Endothelial cell of umbilical vein (primary cell): ENCODE data around the gene PRKAG2. TPM values are rescaled to one million over a fixed set of nuclear protein-coding genes. Genes with fewer than 3 reads are reported as not detected.
A peak's percentile ranks its signal among the peaks of the same experiment; 100 is the strongest.

Source experiments
- BruUV-seq: library from RNA; stranded (reverse); fragments of 400-500 nt; replicated peaks from 2 replicates; lab custom pipeline; 2021; lab: Mats Ljungman, UMichigan
- CTCF ChIA-PET: fragments of 300-600, 350-600 bp; sonication (Branson Sonifier 250); formaldehyde crosslinking; loops from one replicate; lab custom pipeline; 2021; ENCODE audit warnings: antibody characterized with exemption, inconsistent platforms; lab: Charles Lee
- POLR2A ChIA-PET: fragments of 300-600, 350-600 bp; sonication (Branson Sonifier 250); formaldehyde crosslinking; loops from one replicate; lab custom pipeline; 2021; ENCODE audit warnings: antibody characterized with exemption, inconsistent platforms; lab: Charles Lee
- DNase-seq: peaks from one replicate; pipeline ENCODE4 v3.0.0-alpha.2; 2011; ENCODE audit warnings: low read depth, low spot score
- FAIRE-seq: peaks from 2 replicates; lab custom pipeline; 2011; peaks lifted over from hg19 to GRCh38; lab: Jason Lieb, UNC
- H2AFZ ChIP-seq: 2 replicates; pipeline ENCODE4 v1.6.0; 2012; ENCODE audit warnings: low read depth, low read length, control low read depth, inconsistent platforms
- H3K27ac ChIP-seq: 2 replicates; pipeline ENCODE4 v1.5.1; 2011; ENCODE audit warnings: low read depth, mild to moderate bottlenecking, control low read depth, low read length, moderate library complexity; ENCODE audit not compliant: insufficient read depth
- H3K27me3 ChIP-seq, 2 experiments: 2 replicates each; pipeline versions ENCODE4 v1.6.0 to v1.6.1; 2011; ENCODE audit warnings: low read length in 2 of 2, mixed read lengths in 1 of 2; ENCODE audit not compliant: control insufficient read depth in 2 of 2, insufficient read depth in 2 of 2
- H3K36me3 ChIP-seq, 2 experiments: 2 replicates in 1 of 2; 3 replicates in 1 of 2; pipeline ENCODE4 v1.5.1; 2011; ENCODE audit warnings: low read length in 2 of 2, mild to moderate bottlenecking in 1 of 2, moderate library complexity in 1 of 2; ENCODE audit not compliant: control insufficient read depth in 2 of 2, insufficient read depth in 2 of 2; ENCODE audit errors: extremely low read depth in 1 of 2
- H3K4me1 ChIP-seq: 3 replicates; pipeline ENCODE4 v1.5.1; 2011; ENCODE audit warnings: mild to moderate bottlenecking, low read length; ENCODE audit not compliant: control insufficient read depth, insufficient read depth; ENCODE audit errors: extremely low read depth
- H3K4me2 ChIP-seq: 2 replicates; pipeline ENCODE4 v1.6.1; 2011; ENCODE audit warnings: low read length, control low read depth, mixed read lengths; ENCODE audit not compliant: insufficient read depth
- H3K4me3 ChIP-seq, 3 experiments: fragments of 200-600 bp in 1 of 3; sonication (generic), shearing (Covaris generic) in 1 of 3; replicated peaks in 1 of 3; 2 replicates each; pipeline ENCODE4 v1.5.1; 2011 to 2016; ENCODE audit warnings: control low read depth in 3 of 3, low read length in 3 of 3, mild to moderate bottlenecking in 2 of 3, inconsistent platforms in 1 of 3, low read depth in 1 of 3, moderate library complexity in 1 of 3; ENCODE audit not compliant: insufficient read depth in 1 of 3
- H3K79me2 ChIP-seq: 2 replicates; pipeline ENCODE4 v1.6.0; 2012; ENCODE audit warnings: low read length, inconsistent platforms; ENCODE audit not compliant: control insufficient read depth, insufficient read depth
- H3K9ac ChIP-seq: replicated peaks from 2 replicates; pipeline ENCODE3; 2011; ENCODE audit warnings: low read length, control low read depth; ENCODE audit not compliant: insufficient read depth; ENCODE audit errors: extremely low read depth
- H3K9me1 ChIP-seq: replicated peaks from 3 replicates; pipeline ENCODE4 v1.6.0; 2011; ENCODE audit warnings: mild to moderate bottlenecking, low read length; ENCODE audit not compliant: control insufficient read depth, insufficient read depth; ENCODE audit errors: extremely low read depth
- H3K9me3 ChIP-seq: replicated peaks from 2 replicates; pipeline ENCODE4 v1.5.1; 2012; ENCODE audit warnings: low read length, inconsistent platforms; ENCODE audit not compliant: control insufficient read depth, insufficient read depth
- H4K20me1 ChIP-seq: replicated peaks from 2 replicates; pipeline ENCODE3; 2011; ENCODE audit warnings: mild to moderate bottlenecking, low read length; ENCODE audit not compliant: control insufficient read depth, insufficient read depth; ENCODE audit errors: extremely low read depth
- CTCF ChIP-seq, 2 donors: IDR thresholded peaks; 1 replicate in 1 of 2; 2 replicates in 1 of 2; pipeline ENCODE4 v1.5.1; 2011; ENCODE audit warnings: low read length in 2 of 2, mild to moderate bottlenecking in 2 of 2, moderate library complexity in 2 of 2, control low read depth in 1 of 2, inconsistent platforms in 1 of 2, low read depth in 1 of 2; ENCODE audit not compliant: insufficient read depth in 1 of 2; ENCODE audit errors: extremely low read depth in 1 of 2
- EZH2 ChIP-seq: IDR thresholded peaks from 2 replicates; pipeline ENCODE4 v1.6.1; 2012; ENCODE audit warnings: borderline replicate concordance, low read depth, mild to moderate bottlenecking, moderate library complexity, low read length, inconsistent platforms; ENCODE audit not compliant: severe bottlenecking
- FOS ChIP-seq: IDR thresholded peaks from 2 replicates; pipeline ENCODE4 v1.6.1; 2011; ENCODE audit warnings: mild to moderate bottlenecking, low read length, moderate library complexity, borderline replicate concordance; ENCODE audit not compliant: insufficient read depth
- GATA2 ChIP-seq: IDR thresholded peaks from 2 replicates; pipeline ENCODE4 v1.7.0; 2011; ENCODE audit warnings: low read depth, mild to moderate bottlenecking, moderate library complexity, mixed read lengths, low read length; ENCODE audit not compliant: insufficient read length, insufficient read depth
- JUN ChIP-seq: IDR thresholded peaks from 2 replicates; pipeline ENCODE4 v1.6.1; 2011; ENCODE audit warnings: borderline replicate concordance, low read depth; ENCODE audit not compliant: insufficient read length, insufficient read depth
- MAX ChIP-seq: IDR thresholded peaks from 2 replicates; pipeline ENCODE4 v1.6.1; 2011; ENCODE audit not compliant: insufficient read depth, insufficient read length
- MYC ChIP-seq: IDR thresholded peaks from one replicate; pipeline ENCODE4 v1.6.1; 2011; ENCODE audit warnings: mild to moderate bottlenecking, low read depth, low read length
- POLR2A ChIP-seq: IDR thresholded peaks from 2 replicates; pipeline ENCODE4 v1.6.1; 2012; ENCODE audit warnings: low read depth, mild to moderate bottlenecking, control low read depth, low read length
- POLR2AphosphoS5 ChIP-seq: IDR thresholded peaks from 2 replicates; pipeline ENCODE4 v1.6.1; 2012; ENCODE audit warnings: low read depth, mild to moderate bottlenecking, control low read depth, low read length, moderate library complexity; ENCODE audit not compliant: insufficient read depth
- dilution Hi-C: fragments of 300-500 bp; cut with MboI; formaldehyde crosslinking; loops from one replicate; pipeline ENCODE4 v1.15.0; 2019; ENCODE audit warnings: low sequenced_read_pairs; ENCODE audit not compliant: extremely low pct_ligation_motif_present
- intact Hi-C: fragments of 100-400 bp; cut with micrococcal nuclease; formaldehyde crosslinking; loops from one replicate; pipeline ENCODE4 v1.10.0; 2022
- polyA plus RNA-seq, 4 experiments: library from polyadenylated mRNA; depleted of rRNA in 3 of 4; stranded (reverse) in 3 of 4; unstranded in 1 of 4; fragments of >200 nt; gene quantifications; 2 replicates each; pipeline versions ENCODE4 v1.2.1 to v1.2.3, GENCODE V29; 2011 to 2012; ENCODE audit warnings: missing spikeins in 1 of 4
- total RNA-seq: library from RNA; stranded (reverse); gene quantifications from 2 replicates; pipeline ENCODE4 v1.2.3, GENCODE V29; 2021

PRKAG2 gene
- total and polyA plus RNA-seq, 2 donors (not counting 3 experiments of a cell fraction or from before 2014, with no cell fraction given), result 19.3 to 51.5 TPM

- Histone ChIP-seq H3K27me3 (no peaks in the 10 kb centered on the region), H3K9ac (peak overlapping the region; percentile 14), H3K9me3 (no peaks in the 10 kb centered on the region), H3K4me1 (peaks cover 34% of the 10 kb centered on the region), H3K9me1 (no peaks in the 10 kb centered on the region), H3K27ac (peak overlapping the region; percentile 60), H2AFZ (no peak overlapping the region), H3K4me3 (no peak overlapping the region), H3K4me2 (no peak overlapping the region), H4K20me1 (no peaks in the 10 kb centered on the region), H3K36me3 (peaks cover 0 to 3% of the 10 kb centered on the region in 2 experiments), H3K79me2 (peaks cover 80% of the 10 kb centered on the region)
- no peak for TF ChIP-seq EZH2
- TF ChIP-seq JUN, result no peak
- TF ChIP-seq MYC, result no peak
- no peak for TF ChIP-seq GATA2
- no peak for TF ChIP-seq POLR2AphosphoS5
- no peak for TF ChIP-seq CTCF (IDR thresholded peaks at IDR 0.05; ENCODE audit: extremely low read depth in 1 of 2, insufficient read depth in 1 of 2, low read depth in 1 of 2, low read length in 2 of 2)
- TF ChIP-seq MAX, result no peak
- no peak for TF ChIP-seq POLR2A
- TF ChIP-seq FOS, result no peak
- CTCF ChIA-PET, result interaction anchor here (1.1 to 2.5 kb wide), 5 partner anchors 8 to 130 kb away, joined by 3 to 9 read pairs (median 5); no protein-coding TSS in a partner anchor
- TSS peak; percentile 21 for BruUV-seq
- DNase-seq (no peak), FAIRE-seq (peak; percentile 59)
- intact Hi-C loops (loop anchor here (1.0 to 2.0 kb wide), 2 partner anchors 8 to 24 kb away; no protein-coding TSS in a partner anchor), dilution Hi-C loops (no loop called here)
- POLR2A ChIA-PET, result no interaction called here
Observed at GRCh38 chr7:151624246-151624928, 252.5 kb downstream of the PRKAG2 start.
